B cell (primary cell): ENCODE results near the gene ACOT11. TPM values are rescaled to one million over a fixed set of nuclear protein-coding genes. Genes with fewer than 3 reads are reported as not detected.

ENCODE experiments used
- ATAC-seq: fragments of 200-7000 bp; cut with Tn5 transposase; one replicate; pipeline ENCODE4 v1.10.0; 2021; ENCODE audit warnings: low read depth, mild to moderate bottlenecking, moderate number of reproducible peaks, moderate library complexity
- CTCF ChIA-PET: fragments of 350-600 bp; sonication (Branson Sonifier 250); formaldehyde crosslinking; loops from one replicate; lab custom pipeline; 2021; ENCODE audit warnings: antibody characterized with exemption, inconsistent platforms; lab: Charles Lee
- POLR2A ChIA-PET: fragments of 350-600 bp; sonication (Branson Sonifier 250); formaldehyde crosslinking; loops from one replicate; lab custom pipeline; 2021; ENCODE audit warnings: antibody characterized with exemption; lab: Charles Lee
- DNase-seq: peaks from one replicate; pipeline ENCODE4 v3.0.0; 2013
- H2AFZ ChIP-seq: 2 replicates; pipeline ENCODE4 v1.6.1; 2012; ENCODE audit warnings: mild to moderate bottlenecking, low read depth, low read length; ENCODE audit not compliant: insufficient read depth, poor library complexity, severe bottlenecking
- H3K27ac ChIP-seq, 2 donors: 1 replicate in 1 of 2; 2 replicates in 1 of 2; pipeline ENCODE4 v1.5.1; 2012 to 2013; ENCODE audit warnings: low read length in 2 of 2, mild to moderate bottlenecking in 2 of 2, moderate library complexity in 1 of 2
- H3K27me3 ChIP-seq, 4 experiments: fragments of 200-600 bp in 1 of 4; sonication (generic) in 1 of 4; replicated peaks in 1 of 4; 1 replicate in 2 of 4; 2 replicates in 2 of 4; pipeline versions ENCODE4 v1.6.1 to v1.7.0; 2013 to 2016; ENCODE audit warnings: low read length in 3 of 4, mild to moderate bottlenecking in 2 of 4, mixed read lengths in 1 of 4, moderate library complexity in 1 of 4; ENCODE audit not compliant: insufficient read depth in 4 of 4, control insufficient read depth in 3 of 4; ENCODE audit errors: control extremely low read depth in 1 of 4
- H3K36me3 ChIP-seq, 2 experiments: replicated peaks in 1 of 2; 1 replicate in 1 of 2; 2 replicates in 1 of 2; pipeline versions ENCODE4 v1.6.1 to v1.7.1; 2013; ENCODE audit warnings: low read length in 1 of 2; ENCODE audit not compliant: insufficient read depth in 2 of 2, control insufficient read depth in 1 of 2; ENCODE audit errors: control extremely low read depth in 1 of 2, extremely low read depth in 1 of 2
- H3K4me1 ChIP-seq, 2 donors: fragments of 200-600 bp in 1 of 2; sonication (generic) in 1 of 2; 1 replicate in 1 of 2; 2 replicates in 1 of 2; pipeline versions ENCODE4 v1.5.1 to v1.6.1; 2013 to 2017; ENCODE audit warnings: low read length in 2 of 2; ENCODE audit not compliant: control insufficient read depth in 2 of 2, insufficient read depth in 2 of 2
- H3K4me2 ChIP-seq: replicated peaks from 2 replicates; pipeline ENCODE3; 2012; ENCODE audit warnings: mild to moderate bottlenecking, low read depth, low read length; ENCODE audit not compliant: poor library complexity, severe bottlenecking
- H3K4me3 ChIP-seq, 5 experiments: fragments of 200-600 bp in 1 of 5; sonication (generic) in 1 of 5; 1 replicate in 3 of 5; 2 replicates in 2 of 5; pipeline versions ENCODE4 v1.5.1 to v1.7.0; 2011 to 2016; ENCODE audit warnings: low read length in 4 of 5, mild to moderate bottlenecking in 4 of 5, low read depth in 2 of 5, control low read depth in 1 of 5, moderate library complexity in 1 of 5; ENCODE audit not compliant: insufficient read depth in 1 of 5; ENCODE audit errors: control extremely low read depth in 1 of 5, extremely low read depth in 1 of 5
- H3K79me2 ChIP-seq: fragments of 200-600 bp; sonication (generic); one replicate; pipeline ENCODE4 v1.6.0; 2016; ENCODE audit warnings: low read length; ENCODE audit not compliant: control insufficient read depth, insufficient read depth
- H3K9ac ChIP-seq: fragments of 200-600 bp; sonication (generic); 2 replicates; pipeline ENCODE4 v1.6.1; 2017; ENCODE audit warnings: mild to moderate bottlenecking, low read length, moderate library complexity
- H3K9me3 ChIP-seq, 3 donors: one replicate each; pipeline versions ENCODE4 v1.6.1 to v1.7.1; 2013; ENCODE audit warnings: low read length in 2 of 3; ENCODE audit not compliant: control insufficient read depth in 2 of 3, insufficient read depth in 1 of 3; ENCODE audit errors: control extremely low read depth in 1 of 3
- H4K20me1 ChIP-seq: 2 replicates; pipeline ENCODE4 v1.6.0; 2012; ENCODE audit warnings: mild to moderate bottlenecking, low read length; ENCODE audit not compliant: insufficient read depth, control insufficient read depth, poor library complexity, severe bottlenecking
- H3K27ac Mint-ChIP-seq: one replicate; pipeline ENCODE4 v1.8.0; 2021; ENCODE audit warnings: mixed read lengths
- H3K27me3 Mint-ChIP-seq: one replicate; pipeline ENCODE4 v1.8.0; 2021; ENCODE audit warnings: mixed read lengths
- H3K4me1 Mint-ChIP-seq: one replicate; pipeline ENCODE4 v1.8.0; 2021; ENCODE audit warnings: mixed read lengths
- H3K4me3 Mint-ChIP-seq: one replicate; pipeline ENCODE4 v1.8.0; 2021; ENCODE audit warnings: mixed read lengths
- H3K9me3 Mint-ChIP-seq: one replicate; pipeline ENCODE4 v1.8.0; 2022; ENCODE audit warnings: mixed read lengths; ENCODE audit not compliant: insufficient read depth
- EZH2 ChIP-seq: IDR thresholded peaks from 2 replicates; pipeline ENCODE4 v1.6.1; 2012; ENCODE audit warnings: borderline replicate concordance, low read depth, mild to moderate bottlenecking, moderate library complexity, low read length; ENCODE audit not compliant: insufficient read depth, poor library complexity, severe bottlenecking
- WGBS: methylation state at CpG from one replicate; pipeline ENCODE4 v1.1.5; 2013; ENCODE audit warnings: missing lambda C conversion rate; ENCODE audit not compliant: insufficient coverage; 5-methylcytosine and 5-hydroxymethylcytosine counted together
- intact Hi-C: fragments of 100-400 bp; cut with micrococcal nuclease; formaldehyde crosslinking; loops from one replicate; pipeline ENCODE4 v1.10.0; 2022
- polyA plus RNA-seq: library from polyadenylated mRNA; depleted of rRNA; stranded (reverse); fragments of >200 nt; gene quantifications from 2 replicates; pipeline ENCODE4 v1.2.3, GENCODE V29; 2012
- total RNA-seq, 2 donors: library from RNA; stranded (reverse); fragments of 120-200 nt in 1 of 2; gene quantifications; 1 replicate in 1 of 2; 2 replicates in 1 of 2; pipeline versions ENCODE4 v1.2.3 to v1.2.4, GENCODE V29; 2013 to 2022
- TF ChIP-seq, protein P1 (sequence below): fragments of 200-600 bp; IDR thresholded peaks from one replicate; pipeline ENCODE4 v1.8.0; 2022; ENCODE audit warnings: antibody characterized with exemption, mild to moderate bottlenecking

The ACOT11 gene
- total and polyA plus RNA-seq, 2 donors (not counting 1 experiment from before 2014, with no cell fraction given), result 0.03 to 0.07 TPM

DNA sequence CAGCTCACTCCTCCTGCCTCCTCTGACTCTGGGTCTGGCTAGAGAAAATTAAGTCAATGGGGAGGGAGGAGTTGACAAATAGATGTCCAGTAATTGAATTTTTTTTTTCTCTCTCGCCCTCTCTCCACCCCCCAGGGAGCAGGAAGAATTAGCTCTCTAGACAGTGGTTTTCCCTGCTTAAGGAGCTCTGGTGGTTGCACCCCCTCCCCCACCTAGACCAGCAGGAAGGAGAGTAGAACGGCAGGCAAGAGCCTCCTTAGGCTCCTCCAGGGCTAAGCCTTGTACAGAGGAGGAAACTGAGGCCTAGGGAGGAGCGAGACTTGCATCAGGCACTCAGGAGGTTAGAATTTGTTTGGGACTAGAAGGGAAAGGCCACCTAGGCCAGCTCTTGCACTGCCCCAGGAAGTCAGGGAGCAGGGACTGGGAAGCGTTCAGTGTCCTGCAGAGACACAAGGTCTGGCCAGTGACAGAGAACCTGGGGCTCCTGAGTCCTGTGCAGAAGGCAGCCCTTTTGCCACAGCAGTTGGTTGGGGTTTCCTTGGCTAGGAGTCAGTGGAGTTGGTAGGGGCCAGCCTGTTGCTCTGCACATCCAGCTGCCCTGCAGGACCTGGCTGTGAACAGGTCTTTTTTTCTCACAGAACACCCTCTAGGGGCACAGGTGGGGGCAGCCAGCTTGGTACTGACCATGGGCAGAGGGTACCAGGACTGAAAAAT lies 49.5 kb upstream of the ACOT11 start:
- Histone ChIP-seq H3K4me2 (peak overlapping the region; percentile 80), H3K27me3 (peaks cover 0 to 24% (median 9%) of the 10 kb centered on the region in 4 experiments), H2AFZ (no peak overlapping the region), H3K9ac (no peak overlapping the region), H3K4me1 (peaks cover 26 to 27% of the 10 kb centered on the region in 2 donors), H3K36me3 (no peaks in the 10 kb centered on the region), H3K9me3 (peaks cover 0 to 37% (median 17%) of the 10 kb centered on the region in 3 donors), H4K20me1 (no peaks in the 10 kb centered on the region), H3K79me2 (no peaks in the 10 kb centered on the region), H3K27ac (no peak overlapping the region), H3K4me3 (peak overlapping the region in 1 of 5 experiments; percentile 44)
- TF ChIP-seq, protein P1, sequence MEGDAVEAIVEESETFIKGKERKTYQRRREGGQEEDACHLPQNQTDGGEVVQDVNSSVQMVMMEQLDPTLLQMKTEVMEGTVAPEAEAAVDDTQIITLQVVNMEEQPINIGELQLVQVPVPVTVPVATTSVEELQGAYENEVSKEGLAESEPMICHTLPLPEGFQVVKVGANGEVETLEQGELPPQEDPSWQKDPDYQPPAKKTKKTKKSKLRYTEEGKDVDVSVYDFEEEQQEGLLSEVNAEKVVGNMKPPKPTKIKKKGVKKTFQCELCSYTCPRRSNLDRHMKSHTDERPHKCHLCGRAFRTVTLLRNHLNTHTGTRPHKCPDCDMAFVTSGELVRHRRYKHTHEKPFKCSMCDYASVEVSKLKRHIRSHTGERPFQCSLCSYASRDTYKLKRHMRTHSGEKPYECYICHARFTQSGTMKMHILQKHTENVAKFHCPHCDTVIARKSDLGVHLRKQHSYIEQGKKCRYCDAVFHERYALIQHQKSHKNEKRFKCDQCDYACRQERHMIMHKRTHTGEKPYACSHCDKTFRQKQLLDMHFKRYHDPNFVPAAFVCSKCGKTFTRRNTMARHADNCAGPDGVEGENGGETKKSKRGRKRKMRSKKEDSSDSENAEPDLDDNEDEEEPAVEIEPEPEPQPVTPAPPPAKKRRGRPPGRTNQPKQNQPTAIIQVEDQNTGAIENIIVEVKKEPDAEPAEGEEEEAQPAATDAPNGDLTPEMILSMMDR, result no peak
- TF ChIP-seq EZH2, result no peak
- DNase-seq (no peak), ATAC-seq (no peak)
- intact Hi-C loops, result no loop called here
- no peaks in the 10 kb centered on the region for H3K9me3 Mint-ChIP-seq
- CTCF ChIA-PET, result interaction anchor here (0.6 to 1.7 kb wide), 4 partner anchors 141 to 429 kb away, joined by 3 to 6 read pairs (median 3); partner anchors contain the start of gene TTC22
- peak overlapping the region; percentile 65 for H3K4me3 Mint-ChIP-seq
- peaks cover 64% of the 10 kb centered on the region for H3K27me3 Mint-ChIP-seq
- no peak overlapping the region for H3K27ac Mint-ChIP-seq
- H3K4me1 Mint-ChIP-seq, result peaks cover 30% of the 10 kb centered on the region
- POLR2A ChIA-PET, result no interaction called here
- WGBS, result 100% methylated on average over 2 of the region's 4 CpGs

DNA sequence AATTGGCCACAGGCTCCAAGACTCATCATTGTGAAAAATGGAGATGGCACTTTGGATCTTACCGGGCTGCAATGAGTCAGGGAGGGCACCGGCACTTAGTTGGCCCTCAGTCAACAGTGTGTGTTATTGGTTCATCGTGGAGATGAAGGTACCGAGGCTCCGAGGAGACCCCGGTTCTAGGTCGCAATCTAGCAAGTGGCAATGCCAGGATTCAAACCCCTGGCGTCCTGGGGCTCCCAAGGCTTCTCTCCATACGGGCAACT lies 49.0 kb upstream of the ACOT11 start:
- no peak for ATAC-seq
- Histone ChIP-seq H4K20me1 (no peaks in the 10 kb centered on the region), H3K4me2 (peak overlapping the region; percentile 80), H3K36me3 (no peaks in the 10 kb centered on the region), H3K4me1 (peaks cover 26 to 27% of the 10 kb centered on the region in 2 donors), H3K9me3 (peaks cover 0 to 37% (median 17%) of the 10 kb centered on the region in 3 donors), H3K27me3 (peaks cover 0 to 24% (median 9%) of the 10 kb centered on the region in 4 experiments), H3K4me3 (peak overlapping the region in 2 of 5 experiments; percentile 18 to 44), H3K79me2 (no peaks in the 10 kb centered on the region), H3K9ac (peak overlapping the region; percentile 43), H3K27ac (no peak overlapping the region), H2AFZ (peak overlapping the region; percentile 71)
- WGBS, result 27% methylated on average over 9 of the region's 9 CpGs
- Mint-ChIP-seq H3K9me3 (no peaks in the 10 kb centered on the region), H3K4me1 (peaks cover 29% of the 10 kb centered on the region), H3K27ac (no peak overlapping the region), H3K4me3 (peak overlapping the region; percentile 65), H3K27me3 (peaks cover 66% of the 10 kb centered on the region)
- no peak for DNase-seq
- TF ChIP-seq, protein P1, result no peak
- TF ChIP-seq EZH2, result no peak
- POLR2A ChIA-PET, result no interaction called here
- CTCF ChIA-PET, result interaction anchor here (0.7 to 2.6 kb wide), 4 partner anchors 10 to 429 kb away, joined by 3 to 6 read pairs (median 4); partner anchors contain the start of gene TTC22
- intact Hi-C loops, result no loop called here
